SKM-1 treated with dmso at 0.1 percent for 144 hours (cell line): Measurements from ENCODE around the gene BCL2.
"Not testable (repeated sequence)": the region's sequence is repeated elsewhere in the genome, so short reads cannot be mapped to it uniquely, and the experiment has no call there.

Experiments used
- DNase-seq: peaks from one replicate; lab custom pipeline; 2025; ENCODE audit not compliant: unreplicated experiment; lab: John Stamatoyannopoulos, UW

BCL2 gene

GRCh38 chr18:63236921-63237846, 82.4 kb downstream of the BCL2 start:
- no peak for DNase-seq

GRCh38 chr18:63236406-63236805, 83.2 kb downstream of the BCL2 start:
- DNase-seq, result peak; percentile 95

GRCh38 chr18:63235920-63236319, 83.6 kb downstream of the BCL2 start:
- DNase-seq, result not testable (repeated sequence)

- no peak for DNase-seq
These were observed 84.7 kb downstream of the BCL2 start for GRCh38 chr18:63234841-63235240.

GRCh38 chr18:63234432-63234831, 85.1 kb downstream of the BCL2 start:
- DNase-seq, result no peak

GRCh38 chr18:63233334-63233733, 86.2 kb downstream of the BCL2 start:
- DNase-seq, result no peak

GRCh38 chr18:63232826-63233225, 86.7 kb downstream of the BCL2 start:
- no peak for DNase-seq

- no peak for DNase-seq
These were observed 89.6 kb downstream of the BCL2 start for GRCh38 chr18:63229971-63230370.

- DNase-seq, result no peak
These were observed 94.1 kb downstream of the BCL2 start for GRCh38 chr18:63225434-63225833.

- DNase-seq, result no peak
These were observed 94.9 kb downstream of the BCL2 start for GRCh38 chr18:63224630-63225029.

- DNase-seq, result no peak
These were observed 95.7 kb downstream of the BCL2 start for GRCh38 chr18:63223837-63224236.

GRCh38 chr18:63220903-63221302, 98.7 kb downstream of the BCL2 start:
- DNase-seq, result no peak

GRCh38 chr18:63218472-63218871, 101.1 kb downstream of the BCL2 start:
- no peak for DNase-seq

- no peak for DNase-seq
These were observed 102.9 kb downstream of the BCL2 start for GRCh38 chr18:63216516-63217311.

- no peak for DNase-seq
These were observed 105.5 kb downstream of the BCL2 start for GRCh38 chr18:63213936-63214671.

- DNase-seq, result no peak
These were observed 106.2 kb downstream of the BCL2 start for GRCh38 chr18:63213331-63213900.

- DNase-seq, result no peak
These were observed 109.0 kb downstream of the BCL2 start for GRCh38 chr18:63210521-63210920.

- no peak for DNase-seq
These were observed 110.9 kb downstream of the BCL2 start for GRCh38 chr18:63208676-63209075.

- no peak for DNase-seq
These were observed 111.7 kb downstream of the BCL2 start for GRCh38 chr18:63207835-63208234.

- DNase-seq, result no peak
These were observed 112.3 kb downstream of the BCL2 start for GRCh38 chr18:63207143-63207790.
